SK-N-SH (cell line): ENCODE measurements around the gene FIGNL2. TPM values are rescaled to one million over a fixed set of nuclear protein-coding genes. Genes with fewer than 3 reads are reported as not detected.
A peak's percentile ranks its signal among the peaks of the same experiment; 100 is the strongest.

ENCODE experiments used
- CTCF ChIA-PET: fragments of 300-600, 350-600 bp; formaldehyde crosslinking; extraction: SDS; loops from one replicate; lab custom pipeline; 2021; lab: Yijun Ruan, JAX
- POLR2A ChIA-PET: fragments of 350-600 bp; sonication (Branson Sonifier 250); formaldehyde crosslinking; extraction: SDS; loops from one replicate; lab custom pipeline; 2020; ENCODE audit warnings: antibody characterized with exemption, inconsistent platforms; lab: Yijun Ruan, JAX
- DNase-seq: peaks from one replicate; pipeline ENCODE4 v3.0.0; 2012
- H2AFZ ChIP-seq: fragments of 200-600 bp; sonication (generic); 2 replicates; pipeline ENCODE4 v1.8.1; 2016; ENCODE audit warnings: antibody characterized with exemption, mild to moderate bottlenecking, low read depth
- H3F3A ChIP-seq: fragments of 200-600 bp; sonication (generic); replicated peaks from 2 replicates; pipeline ENCODE3; 2016; ENCODE audit warnings: antibody characterized with exemption, mild to moderate bottlenecking; ENCODE audit not compliant: insufficient read depth
- H3K27ac ChIP-seq, 2 experiments: fragments of 200-500 bp in 1 of 2; fragments of 200-600 bp in 1 of 2; sonication (Bioruptor generic) in 1 of 2; sonication (generic), shearing (Covaris generic) in 1 of 2; 2 replicates each; pipeline versions ENCODE4 v1.5.1 to v1.6.1; 2014 to 2016; ENCODE audit warnings: low read depth in 2 of 2, inconsistent platforms in 1 of 2, low read length in 1 of 2, mild to moderate bottlenecking in 1 of 2, mixed read lengths in 1 of 2
- H3K27me3 ChIP-seq: fragments of 200-600 bp; sonication (generic), shearing (Covaris generic); 2 replicates; pipeline ENCODE4 v1.6.1; 2016; ENCODE audit warnings: mixed run types; ENCODE audit not compliant: insufficient read depth
- H3K36me3 ChIP-seq, 2 experiments: fragments of 200-500 bp in 1 of 2; fragments of 200-600 bp in 1 of 2; sonication (Bioruptor generic) in 1 of 2; sonication (generic) in 1 of 2; replicated peaks in 1 of 2; 2 replicates each; pipeline versions ENCODE3 to v1.5.1; 2014 to 2016; ENCODE audit warnings: low read length in 1 of 2, mild to moderate bottlenecking in 1 of 2; ENCODE audit not compliant: insufficient read depth in 2 of 2, control insufficient read depth in 1 of 2
- H3K4me1 ChIP-seq, 2 experiments: fragments of 200-500 bp in 1 of 2; fragments of 200-600 bp in 1 of 2; sonication (Bioruptor generic) in 1 of 2; sonication (generic), shearing (Covaris generic) in 1 of 2; 2 replicates each; pipeline versions ENCODE4 v1.5.1 to v1.6.1; 2014 to 2016; ENCODE audit warnings: low read depth in 1 of 2, low read length in 1 of 2, mixed run types in 1 of 2; ENCODE audit not compliant: insufficient read depth in 2 of 2, control insufficient read depth in 1 of 2
- H3K4me2 ChIP-seq: fragments of 200-600 bp; sonication (generic), shearing (Covaris generic); 2 replicates; pipeline ENCODE4 v1.6.1; 2017; ENCODE audit warnings: mixed run types
- H3K4me3 ChIP-seq, 2 experiments: fragments of 200-500 bp in 1 of 2; fragments of 200-600 bp in 1 of 2; sonication (Bioruptor generic) in 1 of 2; sonication (generic), shearing (Covaris generic) in 1 of 2; 2 replicates each; pipeline versions ENCODE4 v1.5.1 to v1.8.1; 2014 to 2016; ENCODE audit warnings: low read depth in 2 of 2, inconsistent platforms in 1 of 2, low read length in 1 of 2, mild to moderate bottlenecking in 1 of 2, mixed read lengths in 1 of 2, moderate library complexity in 1 of 2
- H3K79me2 ChIP-seq: fragments of 200-600 bp; sonication (generic); 2 replicates; pipeline ENCODE4 v1.8.1; 2017; ENCODE audit warnings: mild to moderate bottlenecking; ENCODE audit not compliant: insufficient read depth
- H3K9ac ChIP-seq: fragments of 200-600 bp; sonication (generic); 2 replicates; pipeline ENCODE4 v1.6.1; 2017; ENCODE audit warnings: mixed run types
- H3K9me2 ChIP-seq: fragments of 200-600 bp; sonication (generic); 2 replicates; pipeline ENCODE4 v1.6.1; 2017; ENCODE audit warnings: mixed run types
- H3K9me3 ChIP-seq: fragments of 200-600 bp; sonication (generic); 2 replicates; pipeline ENCODE4 v1.6.1; 2017; ENCODE audit warnings: mixed run types, mild to moderate bottlenecking, moderate library complexity
- H4K20me1 ChIP-seq: fragments of 200-600 bp; sonication (generic); 2 replicates; pipeline ENCODE4 v1.6.1; 2017; ENCODE audit warnings: mild to moderate bottlenecking, mixed run types; ENCODE audit not compliant: insufficient read depth
- CHD2 ChIP-seq: fragments of 150-350 bp; IDR thresholded peaks from 2 replicates; pipeline ENCODE4 v1.6.1; 2018; ENCODE audit warnings: low read length; ENCODE audit not compliant: partially characterized antibody
- CTCF ChIP-seq: fragments of 200-600 bp; sonication (generic); IDR thresholded peaks from 2 replicates; pipeline ENCODE4 v1.6.1; 2017; ENCODE audit warnings: antibody characterized with exemption, mild to moderate bottlenecking, moderate library complexity
- ELF1 ChIP-seq: IDR thresholded peaks from 2 replicates; pipeline ENCODE4 v1.4.0; 2012
- GATA2 ChIP-seq: sonication (generic); formaldehyde crosslinking; IDR thresholded peaks from 2 replicates; pipeline ENCODE4 v1.5.0; 2020; ENCODE audit warnings: mild to moderate bottlenecking, missing genetic modification reagents
- IRF3 ChIP-seq: fragments of 150-350 bp; IDR thresholded peaks from 2 replicates; pipeline ENCODE4 v1.6.1; 2016; ENCODE audit warnings: mild to moderate bottlenecking, low read depth, low read length
- JUND ChIP-seq: IDR thresholded peaks from 2 replicates; pipeline ENCODE4 v1.4.0; 2012
- MEF2A ChIP-seq: IDR thresholded peaks from 2 replicates; pipeline ENCODE4 v1.4.0; 2012; ENCODE audit warnings: low read depth, borderline replicate concordance
- RCOR1 ChIP-seq: fragments of 150-350 bp; IDR thresholded peaks from 2 replicates; pipeline ENCODE4 v1.6.1; 2017; ENCODE audit warnings: antibody characterized with exemption, low read length
- RFX5 ChIP-seq: IDR thresholded peaks from 2 replicates; pipeline ENCODE4 v1.6.1; 2012; ENCODE audit warnings: mild to moderate bottlenecking, improper control_type of control experiment, low read length
- SIN3A ChIP-seq: IDR thresholded peaks from 2 replicates; pipeline ENCODE4 v1.6.1; 2012; ENCODE audit warnings: low read depth, mild to moderate bottlenecking, low read length, moderate library complexity, borderline replicate concordance
- TEAD4 ChIP-seq: IDR thresholded peaks from 2 replicates; pipeline ENCODE4 v1.4.0; 2012; ENCODE audit warnings: mild to moderate bottlenecking, borderline replicate concordance; ENCODE audit not compliant: insufficient read depth
- USF2 ChIP-seq: fragments of 150-350 bp; IDR thresholded peaks from 2 replicates; pipeline ENCODE4 v1.6.1; 2017; ENCODE audit warnings: antibody characterized with exemption, low read length, low read depth, borderline replicate concordance
- YY1 ChIP-seq: IDR thresholded peaks from 2 replicates; pipeline ENCODE4 v1.4.0; 2012; ENCODE audit warnings: low read depth, mild to moderate bottlenecking
- WGBS: methylation state at CpG from one replicate; pipeline ENCODE4 v1.1.6; 2017; ENCODE audit warnings: low lambda C conversion rate; 5-methylcytosine and 5-hydroxymethylcytosine counted together
- polyA plus RNA-seq, 3 experiments: library from polyadenylated mRNA; depleted of rRNA; stranded (reverse); fragments of >200 nt; gene quantifications; 2 replicates each; pipeline ENCODE4 v1.2.3, GENCODE V29; 2012
- TF ChIP-seq, protein P1 (sequence below): IDR thresholded peaks from 2 replicates; pipeline ENCODE4 v1.4.0; 2012; ENCODE audit warnings: low read depth, borderline replicate concordance

The FIGNL2 gene
- polyA plus RNA-seq, 1 of the 3 experiments (the other 2 are of a cell fraction), result 0.05 TPM

DNA sequence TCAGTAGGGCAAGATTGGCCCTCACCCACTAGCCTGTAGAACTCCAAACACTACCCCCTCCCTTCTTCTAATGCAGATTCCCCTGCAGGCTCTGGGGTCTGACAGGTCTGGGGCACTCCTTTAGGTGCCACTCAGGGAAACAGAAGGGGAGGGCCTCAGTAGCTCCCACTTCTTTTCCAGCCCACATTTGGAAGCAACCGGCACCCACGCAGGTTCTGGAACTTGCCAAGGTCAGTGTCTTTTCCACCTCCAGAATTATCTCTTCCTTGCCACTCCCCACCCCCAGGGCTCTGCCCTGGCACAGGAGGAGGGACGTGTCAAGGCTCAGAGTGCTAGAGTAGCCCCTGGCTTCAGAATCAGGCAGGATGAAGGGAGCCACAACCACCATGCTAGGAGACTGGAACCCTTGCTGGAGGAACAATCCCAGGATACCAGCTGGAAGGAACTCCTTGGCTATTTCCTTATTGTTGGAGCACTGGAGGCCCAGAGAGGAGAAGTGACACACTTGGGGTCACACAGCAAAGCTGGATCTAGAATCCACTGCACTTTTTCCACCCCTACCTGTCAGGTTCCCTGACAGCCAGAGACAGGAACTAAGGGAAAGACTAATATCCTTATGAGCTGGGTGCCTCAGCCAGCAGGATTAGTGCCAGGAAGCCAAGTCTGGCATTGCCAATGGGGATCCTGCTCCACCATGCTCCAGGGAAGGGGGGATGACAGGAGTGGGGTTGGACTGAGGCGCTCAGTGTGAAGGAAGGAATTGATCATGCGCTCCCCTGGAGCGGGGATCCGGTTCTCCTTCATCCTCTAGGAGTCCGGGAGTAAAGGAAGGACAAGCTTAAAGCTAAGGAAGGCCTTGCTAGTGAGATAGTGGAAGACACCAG, 1.8 kb upstream of the FIGNL2 start:
- ChIA-PET CTCF (interaction anchor here (0.8 to 6.0 kb wide), 5 partner anchors 14 to 30 kb away, joined by 3 to 25 read pairs (median 4); no protein-coding TSS in a partner anchor), POLR2A (no interaction called here)
- Histone ChIP-seq H3K4me3 (no peak overlapping the region), H3K4me1 (peaks cover 0 to 34% of the 10 kb centered on the region in 2 experiments; a peak in 2 of 4 replicates), H3F3A (no peaks in the 10 kb centered on the region), H3K9ac (no peak overlapping the region), H2AFZ (no peak overlapping the region), H3K36me3 (no peaks in the 10 kb centered on the region), H3K27ac (no peak overlapping the region; a peak in 1 of 4 replicates), H3K4me2 (no peak overlapping the region), H3K9me3 (no peaks in the 10 kb centered on the region), H3K27me3 (no peaks in the 10 kb centered on the region), H4K20me1 (no peaks in the 10 kb centered on the region), H3K9me2 (no peaks in the 10 kb centered on the region), H3K79me2 (no peaks in the 10 kb centered on the region)
- TF ChIP-seq ELF1 (no peak), SIN3A (no peak), TEAD4 (no peak), MEF2A (no peak), RFX5 (no peak), RCOR1 (no peak), IRF3 (no peak)
- TF ChIP-seq, protein P1, sequence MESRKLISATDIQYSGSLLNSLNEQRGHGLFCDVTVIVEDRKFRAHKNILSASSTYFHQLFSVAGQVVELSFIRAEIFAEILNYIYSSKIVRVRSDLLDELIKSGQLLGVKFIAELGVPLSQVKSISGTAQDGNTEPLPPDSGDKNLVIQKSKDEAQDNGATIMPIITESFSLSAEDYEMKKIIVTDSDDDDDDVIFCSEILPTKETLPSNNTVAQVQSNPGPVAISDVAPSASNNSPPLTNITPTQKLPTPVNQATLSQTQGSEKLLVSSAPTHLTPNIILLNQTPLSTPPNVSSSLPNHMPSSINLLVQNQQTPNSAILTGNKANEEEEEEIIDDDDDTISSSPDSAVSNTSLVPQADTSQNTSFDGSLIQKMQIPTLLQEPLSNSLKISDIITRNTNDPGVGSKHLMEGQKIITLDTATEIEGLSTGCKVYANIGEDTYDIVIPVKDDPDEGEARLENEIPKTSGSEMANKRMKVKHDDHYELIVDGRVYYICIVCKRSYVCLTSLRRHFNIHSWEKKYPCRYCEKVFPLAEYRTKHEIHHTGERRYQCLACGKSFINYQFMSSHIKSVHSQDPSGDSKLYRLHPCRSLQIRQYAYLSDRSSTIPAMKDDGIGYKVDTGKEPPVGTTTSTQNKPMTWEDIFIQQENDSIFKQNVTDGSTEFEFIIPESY, result no peak
- DNase-seq, result no peak
- WGBS, result 94% methylated on average over 8 of the region's 8 CpGs

- Histone ChIP-seq H3K9me2 (no peaks in the 10 kb centered on the region), H3K4me3 (no peak overlapping the region; a peak in 1 of 4 replicates), H3K79me2 (no peaks in the 10 kb centered on the region), H3K27ac (no peak overlapping the region; a peak in 1 of 4 replicates), H2AFZ (no peak overlapping the region), H3K36me3 (no peaks in the 10 kb centered on the region), H3K9ac (no peak overlapping the region), H3K4me2 (no peak overlapping the region), H3K9me3 (no peaks in the 10 kb centered on the region), H3K4me1 (peaks cover 0 to 47% of the 10 kb centered on the region in 2 experiments; a peak in 2 of 4 replicates), H3K27me3 (peaks cover 7% of the 10 kb centered on the region; the same call in 1 of the 2 replicates), H3F3A (no peaks in the 10 kb centered on the region), H4K20me1 (no peaks in the 10 kb centered on the region)
- ChIA-PET CTCF (interaction anchor here (1.1 to 6.0 kb wide), 6 partner anchors 16 to 28 kb away, joined by 3 to 25 read pairs (median 4); no protein-coding TSS in a partner anchor), POLR2A (interaction anchor here (0.6 kb wide), 1 partner anchor 220 kb away, joined by 3 read pairs; the partner anchor contains the start of gene ATG101)
- DNase-seq, result peak; percentile 96
- WGBS, result 59% methylated on average over 29 of the region's 57 CpGs
- TF ChIP-seq USF2 (no peak), YY1 (no peak), RFX5 (no peak), JUND (no peak), CTCF (no peak), CHD2 (no peak), GATA2 (no peak), MEF2A (no peak), ELF1 (no peak)
- TF ChIP-seq, protein P1, result no peak
These were observed 570 bp upstream of the FIGNL2 start for GRCh38 chr12:51848841-51849735.
